HepG2 (cell line): ENCODE results near the gene SIVA1. TPM values are rescaled to one million over a fixed set of nuclear protein-coding genes. Genes with fewer than 3 reads are reported as not detected.
A peak's percentile ranks its signal among the peaks of the same experiment; 100 is the strongest.

Experiments used
- ATAC-seq: fragments of 200-7000 bp; cut with Tn5 transposase; 3 replicates; pipeline ENCODE4 v1.9.1; 2020; ENCODE audit warnings: mild to moderate bottlenecking, moderate library complexity
- BruUV-seq: library from RNA; stranded (reverse); fragments of 400-500 nt; replicated peaks from 2 replicates; lab custom pipeline; 2021; lab: Mats Ljungman, UMichigan
- CTCF ChIA-PET: fragments of 300-600 bp; formaldehyde crosslinking; extraction: SDS; loops from one replicate; lab custom pipeline; 2021; ENCODE audit warnings: low total read pairs, inconsistent platforms, low intra/inter-chr PET ratio; lab: Yijun Ruan, JAX
- POLR2A ChIA-PET: fragments of 350-600 bp; sonication (Branson Sonifier 250); formaldehyde crosslinking; loops from one replicate; lab custom pipeline; 2020; ENCODE audit warnings: antibody characterized with exemption, inconsistent platforms; lab: Yijun Ruan, JAX
- DNase-seq: peaks from one replicate; pipeline ENCODE4 v3.0.0-alpha.2; 2015; ENCODE audit warnings: low spot score
- FAIRE-seq: peaks from 3 replicates; lab custom pipeline; 2011; peaks lifted over from hg19 to GRCh38; lab: Jason Lieb, UNC
- H2AFZ ChIP-seq: one replicate; pipeline ENCODE4 v1.6.1; 2011; ENCODE audit warnings: low read length, inconsistent platforms
- H3K27ac ChIP-seq: fragments of 300-600 bp; 3 replicates; pipeline ENCODE4 v1.8.0; 2011; ENCODE audit warnings: mixed run types, mild to moderate bottlenecking, mixed read lengths, low read length, inconsistent platforms; ENCODE audit not compliant: insufficient read depth; ENCODE audit errors: extremely low read length
- H3K27me3 ChIP-seq, 2 experiments: fragments of 200-600 bp in 1 of 2; 2 replicates in 1 of 2; 3 replicates in 1 of 2; pipeline versions ENCODE4 v1.6.0 to v1.8.0; 2011; ENCODE audit warnings: low read length in 2 of 2, mild to moderate bottlenecking in 2 of 2, moderate library complexity in 2 of 2, inconsistent platforms in 1 of 2; ENCODE audit not compliant: insufficient read depth in 2 of 2, control insufficient read depth in 1 of 2
- H3K36me3 ChIP-seq, 2 experiments: fragments of 200-600 bp in 1 of 2; replicated peaks in 1 of 2; 2 replicates in 1 of 2; 3 replicates in 1 of 2; pipeline versions ENCODE4 v1.5.1 to v1.8.0; 2011; ENCODE audit warnings: low read length in 2 of 2, inconsistent platforms in 1 of 2; ENCODE audit not compliant: insufficient read depth in 2 of 2, control insufficient read depth in 1 of 2
- H3K4me1 ChIP-seq: 2 replicates; pipeline ENCODE4 v1.5.1; 2012; ENCODE audit warnings: low read length, inconsistent platforms; ENCODE audit not compliant: insufficient read depth
- H3K4me2 ChIP-seq: 2 replicates; pipeline ENCODE4 v1.6.0; 2011; ENCODE audit warnings: low read depth, low read length, inconsistent platforms
- H3K4me3 ChIP-seq, 3 experiments: fragments of 200-600 bp in 1 of 3; sonication (generic), shearing (Covaris generic) in 1 of 3; replicated peaks in 1 of 3; 2 replicates each; pipeline ENCODE4 v1.5.1; 2011 to 2016; ENCODE audit warnings: low read length in 3 of 3, inconsistent platforms in 2 of 3, low read depth in 2 of 3, mild to moderate bottlenecking in 2 of 3, control low read depth in 1 of 3, mixed read lengths in 1 of 3; ENCODE audit not compliant: insufficient read depth in 1 of 3
- H3K79me2 ChIP-seq: one replicate; pipeline ENCODE4 v1.6.1; 2011; ENCODE audit warnings: low read length, inconsistent platforms; ENCODE audit not compliant: insufficient read depth
- H3K9ac ChIP-seq: 2 replicates; pipeline ENCODE4 v1.6.0; 2011; ENCODE audit warnings: mild to moderate bottlenecking, low read depth, low read length, inconsistent platforms; ENCODE audit not compliant: insufficient read depth
- H3K9me3 ChIP-seq: 2 replicates; pipeline ENCODE4 v1.5.1; 2012; ENCODE audit warnings: mild to moderate bottlenecking, low read length
- H4K20me1 ChIP-seq: 2 replicates; pipeline ENCODE4 v1.6.0; 2011; ENCODE audit warnings: inconsistent platforms, mild to moderate bottlenecking, low read length, moderate library complexity; ENCODE audit not compliant: insufficient read depth
- BATF2 ChIP-seq: sonication (generic); formaldehyde crosslinking; IDR thresholded peaks from 2 replicates; pipeline ENCODE4 v1.8.0; 2022; ENCODE audit warnings: mild to moderate bottlenecking, missing genetic modification reagents, moderate library complexity
- GATAD1 ChIP-seq: IDR thresholded peaks from 2 replicates; pipeline ENCODE4 v1.6.1; 2016; ENCODE audit warnings: missing genetic modification reagents, missing compliant biosample characterization
- KAT7 ChIP-seq: IDR thresholded peaks from 2 replicates; pipeline ENCODE4 v1.6.1; 2018; ENCODE audit warnings: borderline replicate concordance, missing compliant biosample characterization
- KDM2A ChIP-seq: sonication (generic); formaldehyde crosslinking; IDR thresholded peaks from 2 replicates; pipeline ENCODE4 v1.4.0; 2020; ENCODE audit warnings: low read depth, missing genetic modification reagents, borderline replicate concordance
- NR3C1 ChIP-seq: sonication (generic); formaldehyde crosslinking; IDR thresholded peaks from 2 replicates; pipeline ENCODE4 v1.4.0; 2020; ENCODE audit warnings: missing genetic modification reagents
- SIN3A ChIP-seq: IDR thresholded peaks from 2 replicates; pipeline ENCODE4 v1.6.1; 2011; ENCODE audit warnings: low read depth, mild to moderate bottlenecking, control low read depth, low read length, borderline replicate concordance
- SMC3 ChIP-seq: IDR thresholded peaks from 2 replicates; pipeline ENCODE4 v1.6.1; 2011; ENCODE audit warnings: low read length, improper control_type of control experiment
- SRSF4 ChIP-seq: fragments of 200-400 bp; formaldehyde crosslinking; IDR thresholded peaks from one replicate; pipeline ENCODE4 v1.6.1; 2018; ENCODE audit warnings: mild to moderate bottlenecking, low read depth, low read length, moderate library complexity; ENCODE audit not compliant: poor library complexity, severe bottlenecking
- TFDP2 ChIP-seq: sonication (generic); formaldehyde crosslinking; IDR thresholded peaks from 2 replicates; pipeline ENCODE4 v1.4.0; 2020; ENCODE audit warnings: missing genetic modification reagents
- ZKSCAN8 ChIP-seq: IDR thresholded peaks from 2 replicates; pipeline ENCODE4 v1.6.1; 2016; ENCODE audit warnings: borderline replicate concordance, missing genetic modification reagents, missing compliant biosample characterization
- ZNF282 ChIP-seq: fragments of 450-650 bp; IDR thresholded peaks from 2 replicates; pipeline ENCODE4 v1.6.1; 2018; ENCODE audit not compliant: partially characterized antibody
- ZNF543 ChIP-seq: sonication (generic); formaldehyde crosslinking; IDR thresholded peaks from 2 replicates; pipeline ENCODE4 v1.4.0; 2020; ENCODE audit warnings: mild to moderate bottlenecking, missing genetic modification reagents
- ZNF552 ChIP-seq: sonication (generic); formaldehyde crosslinking; IDR thresholded peaks from 2 replicates; pipeline ENCODE4 v1.9.0; 2022; ENCODE audit warnings: missing genetic modification reagents, mild to moderate bottlenecking, borderline replicate concordance
- ZNF878 ChIP-seq: sonication (generic); formaldehyde crosslinking; IDR thresholded peaks from 2 replicates; pipeline ENCODE4 v1.8.1; 2023; ENCODE audit warnings: mild to moderate bottlenecking, missing genetic modification reagents, moderate library complexity
- ZNF879 ChIP-seq: sonication (generic); formaldehyde crosslinking; IDR thresholded peaks from 2 replicates; pipeline ENCODE4 v1.8.1; 2023; ENCODE audit warnings: missing genetic modification reagents
- WGBS: methylation state at CpG from one replicate; pipeline ENCODE4 v1.1.6; 2017; ENCODE audit warnings: low lambda C conversion rate; 5-methylcytosine and 5-hydroxymethylcytosine counted together
- in situ Hi-C: cut with HindIII; loops from 2 replicates; pipeline ENCODE4 v1.10.0; 2017; ENCODE audit warnings: low pct_unique_long_range_greater_than_20kb; ENCODE audit not compliant: extremely low pct_ligation_motif_present
- intact Hi-C: fragments of 100-400 bp; cut with micrococcal nuclease; formaldehyde crosslinking; loops from one replicate; pipeline ENCODE4 v1.10.0; 2022; ENCODE audit not compliant: unreplicated experiment
- polyA plus RNA-seq, 8 experiments: library from polyadenylated mRNA; depleted of rRNA in 3 of 8; stranded (reverse) in 7 of 8; unstranded in 1 of 8; fragments of >200 nt; fragmentation: Illumina TruSeq in 4 of 8; extraction: Trizol in 4 of 8; gene quantifications; 2 replicates each; pipeline versions ENCODE4 v1.2.1 to v1.2.3, GENCODE V29; 2011 to 2016; ENCODE audit warnings: low read depth in 4 of 8, missing spikeins in 1 of 8, mixed read lengths in 1 of 8; ENCODE audit not compliant: insufficient read depth in 1 of 8
- total RNA-seq, 5 experiments: library from RNA; depleted of rRNA; stranded (reverse); fragments of >200 nt; fragmentation: Illumina TruSeq; extraction: Trizol; gene quantifications; 2 replicates each; pipeline ENCODE4 v1.2.3, GENCODE V29; 2016; ENCODE audit warnings: low read depth in 1 of 5
- TF ChIP-seq, protein P1 (sequence below): sonication (generic); formaldehyde crosslinking; IDR thresholded peaks from 2 replicates; pipeline ENCODE4 v1.5.0; 2020; ENCODE audit warnings: mild to moderate bottlenecking, missing genetic modification reagents
- TF ChIP-seq, protein P2 (sequence below), 2 experiments: IDR thresholded peaks; 2 replicates each; pipeline ENCODE4 v1.6.1; 2011 to 2012; ENCODE audit warnings: low read length in 2 of 2, borderline replicate concordance in 1 of 2, low read depth in 1 of 2, mild to moderate bottlenecking in 1 of 2, moderate library complexity in 1 of 2

The SIVA1 gene
- total and polyA plus RNA-seq, 2 of the 13 experiments (the other 11 are each of a cell fraction or from before 2014, with no cell fraction given) = 123 to 186 TPM

DNA sequence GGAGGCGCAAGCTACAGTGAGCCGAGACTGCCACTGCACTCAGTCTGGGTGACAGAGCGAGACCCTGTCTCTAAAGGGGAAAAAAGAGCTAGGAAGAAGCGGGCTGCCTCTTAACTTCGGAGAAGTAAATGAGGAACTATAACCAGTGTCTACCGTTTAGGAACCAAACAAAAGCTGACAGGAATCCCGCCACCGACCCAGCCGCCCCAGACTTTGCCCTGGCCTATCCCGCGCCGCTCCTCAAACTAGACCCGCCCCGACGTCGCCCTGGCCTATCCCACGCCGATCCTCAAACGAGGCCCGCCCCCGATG lies 568 bp upstream of the SIVA1 start (continued):
- TF ChIP-seq SIN3A (peak; percentile 78; the same call in 1 of the 2 replicates), ZNF879 (CRISPR knock-in tag) (peak; percentile 29; the same call in 1 of the 2 replicates), BATF2 (0 out of 2 replicates have a peak, but pooled peaks have one; percentile 5), KAT7 (0 out of 2 replicates have a peak, but pooled peaks have one; percentile 2), ZKSCAN8 (CRISPR knock-in tag) (no peak), TFDP2 (CRISPR knock-in tag) (no peak), ZNF552 (0 out of 2 replicates have a peak, but pooled peaks have one; percentile 15)
- TF ChIP-seq, protein P1, sequence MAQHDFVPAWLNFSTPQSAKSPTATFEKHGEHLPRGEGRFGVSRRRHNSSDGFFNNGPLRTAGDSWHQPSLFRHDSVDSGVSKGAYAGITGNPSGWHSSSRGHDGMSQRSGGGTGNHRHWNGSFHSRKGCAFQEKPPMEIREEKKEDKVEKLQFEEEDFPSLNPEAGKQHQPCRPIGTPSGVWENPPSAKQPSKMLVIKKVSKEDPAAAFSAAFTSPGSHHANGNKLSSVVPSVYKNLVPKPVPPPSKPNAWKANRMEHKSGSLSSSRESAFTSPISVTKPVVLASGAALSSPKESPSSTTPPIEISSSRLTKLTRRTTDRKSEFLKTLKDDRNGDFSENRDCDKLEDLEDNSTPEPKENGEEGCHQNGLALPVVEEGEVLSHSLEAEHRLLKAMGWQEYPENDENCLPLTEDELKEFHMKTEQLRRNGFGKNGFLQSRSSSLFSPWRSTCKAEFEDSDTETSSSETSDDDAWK (CRISPR knock-in tag) = no peak

DNA sequence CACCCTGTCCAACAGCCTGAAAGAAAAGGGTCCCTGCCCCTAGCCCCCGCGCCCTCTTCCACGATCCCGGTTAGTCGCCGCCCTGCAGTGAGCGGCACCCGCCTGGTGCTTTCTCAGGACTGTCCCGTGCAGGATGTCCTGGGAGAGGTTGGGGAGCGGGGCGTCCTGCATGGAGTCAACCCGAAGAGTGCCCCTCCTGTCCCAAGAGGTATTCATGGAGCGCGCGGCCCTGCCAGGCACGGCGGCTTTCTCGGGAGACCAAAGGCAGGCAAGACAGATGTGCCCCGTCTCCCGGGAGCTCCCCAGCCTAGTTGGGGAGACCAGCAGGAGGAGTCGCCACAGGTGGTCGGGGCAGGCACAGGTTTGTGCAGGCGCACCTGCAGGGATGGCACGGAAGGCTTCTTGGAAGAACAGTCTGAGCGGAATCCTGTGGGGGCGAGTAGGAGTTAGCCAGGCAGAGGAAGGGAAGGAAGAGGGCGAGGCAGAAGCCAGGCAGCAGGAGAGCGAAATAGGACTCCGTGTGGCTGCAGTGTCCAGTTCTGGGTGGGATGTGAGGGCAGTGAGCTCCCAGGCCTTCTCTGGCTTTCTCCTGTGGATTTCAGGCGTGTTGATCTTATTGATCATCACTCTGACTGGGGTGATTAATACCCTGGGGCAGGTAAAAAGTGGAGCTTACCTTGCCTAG lies 723 bp downstream of the SIVA1 start:
- WGBS = under 1% methylated on average over 12 of the region's 30 CpGs
- no peak for FAIRE-seq
- BruUV-seq = TSS peak; percentile 67
- peak overlapping the region; percentile 94 for H3K4me2 ChIP-seq
- POLR2A ChIA-PET = interaction anchor here (0.9 to 4.8 kb wide), 14 partner anchors 8 to 111 kb away, joined by 3 to 72 read pairs (median 12); partner anchors contain the start of genes ADSS1 and CEP170B
- in situ Hi-C loops (no loop called here), intact Hi-C loops (loop anchor here (2.0 kb wide), 1 partner anchor 13 kb away; no protein-coding TSS in a partner anchor)
- DNase-seq = no peak
- no peaks in the 10 kb centered on the region for H3K9me3 ChIP-seq
- peak overlapping the region; percentile 91 for H3K9ac ChIP-seq
- peak overlapping the region; percentile 88 for H3K27ac ChIP-seq
- no peak overlapping the region for H2AFZ ChIP-seq
- no peaks in the 10 kb centered on the region for H3K27me3 ChIP-seq
- H3K79me2 ChIP-seq = peaks cover 38% of the 10 kb centered on the region
- CTCF ChIA-PET = no interaction called here
- H4K20me1 ChIP-seq = peaks cover 23% of the 10 kb centered on the region
- H3K4me3 ChIP-seq = peak overlapping the region; percentile 78 to 94 (median 80)
- H3K36me3 ChIP-seq = peaks cover 8 to 24% of the 10 kb centered on the region in 2 experiments
- H3K4me1 ChIP-seq = peaks cover 62% of the 10 kb centered on the region
- peak; percentile 0; the same call in 2 of the 3 replicates for ATAC-seq
- no peak for TF ChIP-seq ZNF878 (CRISPR knock-in tag)
- TF ChIP-seq GATAD1 (CRISPR knock-in tag) = no peak
- TF ChIP-seq SRSF4 = no peak
- 0 out of 2 replicates have a peak, but pooled peaks have one; percentile 1 for TF ChIP-seq KDM2A
- TF ChIP-seq ZNF282 = no peak
- no peak for TF ChIP-seq ZNF543 (CRISPR knock-in tag)
- no peak for TF ChIP-seq SMC3
- no peak for TF ChIP-seq NR3C1 (CRISPR knock-in tag)
- TF ChIP-seq, protein P2, sequence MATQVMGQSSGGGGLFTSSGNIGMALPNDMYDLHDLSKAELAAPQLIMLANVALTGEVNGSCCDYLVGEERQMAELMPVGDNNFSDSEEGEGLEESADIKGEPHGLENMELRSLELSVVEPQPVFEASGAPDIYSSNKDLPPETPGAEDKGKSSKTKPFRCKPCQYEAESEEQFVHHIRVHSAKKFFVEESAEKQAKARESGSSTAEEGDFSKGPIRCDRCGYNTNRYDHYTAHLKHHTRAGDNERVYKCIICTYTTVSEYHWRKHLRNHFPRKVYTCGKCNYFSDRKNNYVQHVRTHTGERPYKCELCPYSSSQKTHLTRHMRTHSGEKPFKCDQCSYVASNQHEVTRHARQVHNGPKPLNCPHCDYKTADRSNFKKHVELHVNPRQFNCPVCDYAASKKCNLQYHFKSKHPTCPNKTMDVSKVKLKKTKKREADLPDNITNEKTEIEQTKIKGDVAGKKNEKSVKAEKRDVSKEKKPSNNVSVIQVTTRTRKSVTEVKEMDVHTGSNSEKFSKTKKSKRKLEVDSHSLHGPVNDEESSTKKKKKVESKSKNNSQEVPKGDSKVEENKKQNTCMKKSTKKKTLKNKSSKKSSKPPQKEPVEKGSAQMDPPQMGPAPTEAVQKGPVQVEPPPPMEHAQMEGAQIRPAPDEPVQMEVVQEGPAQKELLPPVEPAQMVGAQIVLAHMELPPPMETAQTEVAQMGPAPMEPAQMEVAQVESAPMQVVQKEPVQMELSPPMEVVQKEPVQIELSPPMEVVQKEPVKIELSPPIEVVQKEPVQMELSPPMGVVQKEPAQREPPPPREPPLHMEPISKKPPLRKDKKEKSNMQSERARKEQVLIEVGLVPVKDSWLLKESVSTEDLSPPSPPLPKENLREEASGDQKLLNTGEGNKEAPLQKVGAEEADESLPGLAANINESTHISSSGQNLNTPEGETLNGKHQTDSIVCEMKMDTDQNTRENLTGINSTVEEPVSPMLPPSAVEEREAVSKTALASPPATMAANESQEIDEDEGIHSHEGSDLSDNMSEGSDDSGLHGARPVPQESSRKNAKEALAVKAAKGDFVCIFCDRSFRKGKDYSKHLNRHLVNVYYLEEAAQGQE (IDR thresholded peaks at IDR 0.05; ENCODE audit: borderline replicate concordance in 1 of 2, low read depth in 1 of 2, low read length in 2 of 2) = no peak
